NB4 (cell line): Measurements from ENCODE around the gene IREB2.

ENCODE experiments used
- CTCF ChIP-seq: IDR thresholded peaks from one replicate; pipeline ENCODE4 v1.5.1; 2012; ENCODE audit warnings: low read depth, low read length
- MAX ChIP-seq: IDR thresholded peaks from 2 replicates; pipeline ENCODE4 v1.6.1; 2011; ENCODE audit warnings: low read depth, low read length
- MYC ChIP-seq: IDR thresholded peaks from 2 replicates; pipeline ENCODE4 v1.6.1; 2011; ENCODE audit warnings: low read depth, low read length
- POLR2A ChIP-seq: IDR thresholded peaks from 2 replicates; pipeline ENCODE4 v1.6.1; 2011; ENCODE audit warnings: mild to moderate bottlenecking; ENCODE audit not compliant: insufficient read length; ENCODE audit errors: extremely low read depth

DNA sequence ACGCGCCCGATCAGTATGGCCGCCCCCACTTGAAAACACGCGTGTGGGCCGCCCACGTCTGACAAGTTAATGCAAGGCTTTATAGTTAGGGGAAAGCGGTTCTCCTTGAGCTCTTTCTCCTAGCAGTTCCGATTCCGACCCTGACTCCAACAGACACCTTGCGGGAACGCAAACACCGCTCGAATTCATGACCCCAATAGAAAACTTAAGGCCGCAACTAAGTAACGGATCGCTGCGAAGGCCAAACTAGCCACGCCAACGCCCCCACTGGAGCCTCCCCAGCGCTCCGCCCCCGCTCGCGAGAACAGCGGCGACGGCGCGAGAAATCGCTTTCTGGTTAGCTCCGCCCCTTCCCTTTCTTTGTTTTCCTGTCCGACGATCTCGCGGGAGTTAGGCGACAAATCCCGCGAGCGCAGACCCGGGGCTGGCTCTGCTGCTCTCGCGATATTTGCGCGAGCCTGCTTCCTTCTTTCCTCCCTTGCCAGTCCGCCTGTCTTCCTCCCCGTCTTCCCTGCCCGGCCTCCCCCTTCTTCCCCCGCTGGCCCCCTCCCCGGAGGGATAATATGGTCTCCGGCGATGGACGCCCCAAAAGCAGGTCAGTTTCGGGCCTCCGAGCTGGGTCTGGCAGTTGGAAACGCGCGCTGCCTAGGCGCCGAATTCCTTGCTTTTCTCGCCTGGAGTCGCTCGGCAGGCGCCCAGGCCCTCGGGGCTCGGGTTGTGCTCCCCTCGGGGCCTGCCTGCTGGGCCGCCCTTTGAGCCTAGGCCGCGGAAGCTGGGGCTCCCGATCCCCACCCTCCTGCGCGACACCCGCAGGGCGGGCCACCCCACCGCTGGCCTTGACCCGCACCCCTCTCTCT is at the start of gene IREB2:
- TF ChIP-seq CTCF (no peak), POLR2A (peak; percentile 85), MAX (peak; percentile 83), MYC (peak; percentile 88)
